ENCODE measurements around the gene KRTAP10-12. TPM values are rescaled to one million over a fixed set of nuclear protein-coding genes. Genes with fewer than 3 reads are reported as not detected.
A peak's percentile ranks its signal among the peaks of the same experiment; 100 is the strongest.

Gene KRTAP10-12
- total and polyA plus RNA-seq, 2 of the 13 experiments (the other 11 are each of a cell fraction or from before 2014, with no cell fraction given), result not detected

- no peak for TF ChIP-seq KIAA2018 (CRISPR knock-in tag; IDR thresholded peaks at IDR 0.05; ENCODE audit: borderline replicate concordance)
These were observed 13.9 kb downstream of the KRTAP10-12 start (continued) for GRCh38 chr21:44710756-44711326.

GRCh38 chr21:44711327-44712202 lies 14.6 kb downstream of the KRTAP10-12 start, which contains the start of gene TSPEAR:
TSS of gene TSPEAR (minus strand) at chr21:44711572. CDS start at chr21:44711514, 58 bp downstream.
- Histone ChIP-seq H3K4me3 (replicated peaks in 1 of 3; ENCODE audit: insufficient read depth in 1 of 3, low read depth in 2 of 3, low read length in 3 of 3) (no peak within 1 kb of the TSS; a peak in 1 of 6 replicates), H3K4me1 (ENCODE audit: insufficient read depth, low read length) (peaks cover 16% of the 10 kb centered on the region; the same call in 1 of the 2 replicates), H3K79me2 (ENCODE audit: insufficient read depth, low read length) (no peaks in the 10 kb centered on the region), H2AFZ (ENCODE audit: low read length) (no peak within 1 kb of the TSS), H4K20me1 (ENCODE audit: insufficient read depth, low read length) (no peaks in the 10 kb centered on the region), H3K9ac (ENCODE audit: insufficient read depth, low read depth, low read length) (no peak within 1 kb of the TSS), H3K9me3 (ENCODE audit: low read length) (no peaks in the 10 kb centered on the region), H3K36me3 (replicated peaks in 1 of 2; ENCODE audit: control insufficient read depth in 1 of 2, insufficient read depth in 2 of 2, low read length in 2 of 2) (no peaks in the 10 kb centered on the region), H3K27me3 (ENCODE audit: control insufficient read depth in 1 of 2, insufficient read depth in 2 of 2, low read length in 2 of 2) (peaks cover 16 to 62% of the 10 kb centered on the region in 2 experiments), H3K27ac (ENCODE audit: extremely low read length, insufficient read depth, low read length) (no peak within 1 kb of the TSS), H3K4me2 (ENCODE audit: low read depth, low read length) (peak within 1 kb of the TSS; percentile 21; the same call in 1 of the 2 replicates)
- POLR2A ChIA-PET, result no interaction called here
- FAIRE-seq (no peak), ATAC-seq (peak; percentile 62), DNase-seq (ENCODE audit: low spot score) (no peak)
- CTCF ChIA-PET (ENCODE audit: low intra/inter-chr PET ratio, low total read pairs), result no interaction called here
- in situ Hi-C loops (cut with HindIII; ENCODE audit: extremely low pct_ligation_motif_present, low pct_unique_long_range_greater_than_20kb) (no loop called here), intact Hi-C loops (cut with micrococcal nuclease; ENCODE audit: unreplicated experiment) (no loop called here)
- no TSS peak for BruUV-seq (replicated peaks)
- 17% methylated on average over 15 of the region's 41 CpGs for WGBS (ENCODE audit: low lambda C conversion rate)
- peak; percentile 46 for TF ChIP-seq ZNF687 (CRISPR knock-in tag; IDR thresholded peaks at IDR 0.05)
- 0 out of 2 replicates have a peak, but pooled peaks have one; percentile 9 for TF ChIP-seq ZNF800 (CRISPR knock-in tag; IDR thresholded peaks at IDR 0.05)
- TF ChIP-seq RAD21 (CRISPR knock-in tag; IDR thresholded peaks at IDR 0.05), result 0 out of 2 replicates have a peak, but pooled peaks have one; percentile 7
